GM23338 (cell line): ENCODE results near the gene TPST2. TPM values are rescaled to one million over a fixed set of nuclear protein-coding genes. Genes with fewer than 3 reads are reported as not detected.
A peak's percentile ranks its signal among the peaks of the same experiment; 100 is the strongest.

Experiments used
- ATAC-seq: fragments of 200-7000 bp; cut with Tn5 transposase; 3 replicates; pipeline ENCODE4 v1.9.1; 2020
- DNase-seq: peaks from one replicate; pipeline ENCODE4 v3.0.0-alpha.2; 2015; ENCODE audit warnings: low spot score
- H2AFZ ChIP-seq: fragments of 200-600 bp; sonication (generic); 2 replicates; pipeline ENCODE4 v1.8.0; 2016; ENCODE audit warnings: antibody characterized with exemption, mild to moderate bottlenecking, moderate library complexity
- H3F3A ChIP-seq: fragments of 200-600 bp; sonication (generic); replicated peaks from 2 replicates; pipeline ENCODE4 v1.8.0; 2017; ENCODE audit warnings: antibody characterized with exemption, mixed run types, low read depth
- H3K27ac ChIP-seq: fragments of 200-600 bp; sonication (generic); 2 replicates; pipeline ENCODE4 v1.6.1; 2016; ENCODE audit warnings: low read depth
- H3K27me3 ChIP-seq: fragments of 200-600 bp; sonication (generic); 2 replicates; pipeline ENCODE4 v1.8.0; 2016; ENCODE audit warnings: mild to moderate bottlenecking, mixed run types, moderate library complexity; ENCODE audit not compliant: insufficient read depth
- H3K36me3 ChIP-seq: fragments of 200-600 bp; sonication (generic); 2 replicates; pipeline ENCODE4 v1.8.0; 2016; ENCODE audit warnings: mild to moderate bottlenecking; ENCODE audit not compliant: insufficient read depth
- H3K4me1 ChIP-seq: fragments of 200-600 bp; sonication (generic); 2 replicates; pipeline ENCODE4 v1.8.0; 2016; ENCODE audit warnings: mild to moderate bottlenecking, moderate library complexity; ENCODE audit not compliant: insufficient read depth
- H3K4me2 ChIP-seq: fragments of 200-600 bp; sonication (generic); 2 replicates; pipeline ENCODE4 v1.7.1; 2017; ENCODE audit warnings: mixed run types
- H3K4me3 ChIP-seq: fragments of 200-600 bp; sonication (generic); 2 replicates; pipeline ENCODE4 v1.6.1; 2016; ENCODE audit warnings: mixed run types
- H3K79me2 ChIP-seq: fragments of 200-600 bp; sonication (generic); replicated peaks from 2 replicates; pipeline ENCODE4 v1.8.0; 2017; ENCODE audit warnings: mild to moderate bottlenecking; ENCODE audit not compliant: insufficient read depth
- H3K9me2 ChIP-seq: fragments of 200-600 bp; sonication (generic); 2 replicates; pipeline ENCODE4 v1.8.0; 2017; ENCODE audit not compliant: insufficient read depth
- H4K20me1 ChIP-seq: fragments of 200-600 bp; sonication (generic); replicated peaks from 2 replicates; pipeline ENCODE4 v1.8.0; 2017; ENCODE audit warnings: mild to moderate bottlenecking; ENCODE audit not compliant: insufficient read depth
- H3K27ac Mint-ChIP-seq: 2 replicates; pipeline ENCODE4 v1.8.0; 2020; ENCODE audit warnings: inconsistent platforms, mild to moderate bottlenecking, moderate library complexity, mixed read lengths
- H3K27me3 Mint-ChIP-seq: 3 replicates; pipeline ENCODE4 v1.8.0; 2022; ENCODE audit warnings: low read depth, mild to moderate bottlenecking, moderate library complexity, mixed read lengths, inconsistent platforms; ENCODE audit not compliant: insufficient read depth, poor library complexity
- H3K36me3 Mint-ChIP-seq: 3 replicates; pipeline ENCODE4 v1.8.0; 2021; ENCODE audit warnings: low read depth, mild to moderate bottlenecking, inconsistent platforms, moderate library complexity, mixed read lengths
- H3K4me1 Mint-ChIP-seq: 3 replicates; pipeline ENCODE4 v1.8.0; 2020; ENCODE audit warnings: mild to moderate bottlenecking, inconsistent platforms, mixed read lengths
- H3K4me3 Mint-ChIP-seq: 3 replicates; pipeline ENCODE4 v1.8.0; 2021; ENCODE audit warnings: moderate library complexity, mild to moderate bottlenecking, inconsistent platforms, mixed read lengths
- H3K9me3 Mint-ChIP-seq: 3 replicates; pipeline ENCODE4 v1.8.0; 2020; ENCODE audit warnings: moderate library complexity, mild to moderate bottlenecking, inconsistent platforms, mixed read lengths
- CREB1 ChIP-seq: fragments of 250-450 bp; sonication (Bioruptor Pico); IDR thresholded peaks from 2 replicates; pipeline ENCODE4 v1.5.0; 2020; ENCODE audit warnings: low read depth, mild to moderate bottlenecking, moderate library complexity
- ETS1 ChIP-seq: IDR thresholded peaks from 2 replicates; pipeline ENCODE4 v1.6.1; 2016; ENCODE audit warnings: antibody characterized with exemption
- EZH2 ChIP-seq: fragments of 200-600 bp; sonication (generic); IDR thresholded peaks from one replicate; pipeline ENCODE4 v1.8.0; 2017; ENCODE audit warnings: antibody characterized with exemption, mild to moderate bottlenecking, low read depth; ENCODE audit not compliant: unreplicated experiment
- EZH2phosphoT487 ChIP-seq: fragments of 200-600 bp; sonication (generic); IDR thresholded peaks from one replicate; pipeline ENCODE4 v1.8.1; 2018; ENCODE audit warnings: antibody characterized with exemption; ENCODE audit not compliant: unreplicated experiment
- JUNB ChIP-seq: IDR thresholded peaks from one replicate; pipeline ENCODE4 v1.6.1; 2016; ENCODE audit warnings: antibody characterized with exemption; ENCODE audit not compliant: unreplicated experiment
- NANOG ChIP-seq: IDR thresholded peaks from 2 replicates; pipeline ENCODE4 v1.6.1; 2016; ENCODE audit warnings: antibody characterized with exemption, borderline replicate concordance
- POLR2AphosphoS5 ChIP-seq: IDR thresholded peaks from 2 replicates; pipeline ENCODE4 v1.6.1; 2016; ENCODE audit warnings: antibody characterized with exemption, low read depth
- STAT1 ChIP-seq: IDR thresholded peaks from one replicate; pipeline ENCODE4 v1.6.1; 2016; ENCODE audit warnings: antibody characterized with exemption; ENCODE audit not compliant: unreplicated experiment
- ZNF114 ChIP-seq: fragments of 250-450 bp; sonication (Bioruptor Pico); IDR thresholded peaks from 2 replicates; pipeline ENCODE4 v1.5.0; 2020; ENCODE audit warnings: mild to moderate bottlenecking, moderate library complexity
- ZNF331 ChIP-seq: fragments of 250-450 bp; sonication (Bioruptor Pico); IDR thresholded peaks from 2 replicates; pipeline ENCODE4 v1.5.0; 2020; ENCODE audit warnings: low read depth, mild to moderate bottlenecking, moderate library complexity
- ZNF462 ChIP-seq: fragments of 250-450 bp; sonication (Bioruptor Pico); IDR thresholded peaks from 2 replicates; pipeline ENCODE4 v1.5.0; 2020; ENCODE audit warnings: mild to moderate bottlenecking, moderate library complexity
- polyA plus RNA-seq: library from polyadenylated mRNA; unstranded; fragments of >200 nt; fragmentation: Nextera tagmentation; extraction: Ambion mirVana; gene quantifications from 2 replicates; pipeline ENCODE4 v1.2.1, GENCODE V29; 2016
- total RNA-seq: library from RNA; depleted of rRNA; stranded (reverse); fragments of >200 nt; shearing (Covaris generic); gene quantifications from 2 replicates; pipeline ENCODE4 v1.2.3, GENCODE V29; 2014
- TF ChIP-seq, protein P1 (sequence below), 2 experiments: fragments of 200-600 bp in 1 of 2; sonication (generic) in 1 of 2; conservative IDR thresholded peaks; 2 replicates each; pipeline versions ENCODE4 v1.5.1 to v1.6.1; 2016 to 2017; ENCODE audit warnings: antibody characterized with exemption in 2 of 2, low read depth in 2 of 2, mild to moderate bottlenecking in 2 of 2, moderate library complexity in 1 of 2
- TF ChIP-seq, protein P2 (sequence below): IDR thresholded peaks from one replicate; pipeline ENCODE4 v1.6.1; 2018; ENCODE audit warnings: antibody characterized with exemption; ENCODE audit not compliant: unreplicated experiment

TPST2 gene
- total and polyA plus RNA-seq, 2 experiments from 2014 or later = 37.9 to 127 TPM

DNA sequence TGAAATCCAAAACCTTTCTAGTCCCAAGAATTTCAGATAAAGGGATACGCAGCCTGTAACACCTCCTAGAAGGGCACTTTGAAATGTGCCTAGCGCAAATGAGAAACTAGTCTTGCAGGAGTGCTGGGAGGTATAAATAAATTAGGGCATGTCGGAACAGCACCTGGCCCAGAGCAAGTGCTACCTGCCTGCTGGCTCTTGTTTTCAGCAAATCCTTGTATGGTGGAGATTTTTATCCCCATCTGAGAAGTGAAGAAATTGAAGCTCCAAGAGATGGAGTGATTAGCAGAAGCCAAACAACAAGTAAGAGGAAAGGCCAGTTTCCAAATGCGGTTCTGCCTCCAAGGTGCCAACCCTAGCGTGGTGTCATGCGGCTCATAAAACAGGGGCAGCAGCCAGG is 40.9 kb downstream of the TPST2 start:
- peak overlapping the region; percentile 51; the same call in 1 of the 2 replicates for H3K4me2 ChIP-seq
- Mint-ChIP-seq H3K4me3 (no peak overlapping the region), H3K36me3 (peaks cover 11% of the 10 kb centered on the region), H3K27me3 (peaks cover 11% of the 10 kb centered on the region), H3K9me3 (no peaks in the 10 kb centered on the region), H3K27ac (no peak overlapping the region), H3K4me1 (peaks cover 48% of the 10 kb centered on the region)
- no peak for ATAC-seq
- H3K9me2 ChIP-seq = no peaks in the 10 kb centered on the region
- peaks cover 100% of the 10 kb centered on the region for H3K79me2 ChIP-seq
- peaks cover 26% of the 10 kb centered on the region for H4K20me1 ChIP-seq
- no peak for DNase-seq
- H2AFZ ChIP-seq = no peak overlapping the region
- H3K27ac ChIP-seq = peak overlapping the region; percentile 80
- peaks cover 45% of the 10 kb centered on the region for H3K4me1 ChIP-seq
- H3K36me3 ChIP-seq = no peaks in the 10 kb centered on the region
- H3K4me3 ChIP-seq = no peak overlapping the region
- H3F3A ChIP-seq = peaks cover 27% of the 10 kb centered on the region; the same call in 1 of the 2 replicates
- no peak for TF ChIP-seq ZNF114 (CRISPR knock-in tag)
- no peak for TF ChIP-seq ZNF462 (CRISPR knock-in tag)
- TF ChIP-seq STAT1 = no peak
- TF ChIP-seq, protein P1, sequence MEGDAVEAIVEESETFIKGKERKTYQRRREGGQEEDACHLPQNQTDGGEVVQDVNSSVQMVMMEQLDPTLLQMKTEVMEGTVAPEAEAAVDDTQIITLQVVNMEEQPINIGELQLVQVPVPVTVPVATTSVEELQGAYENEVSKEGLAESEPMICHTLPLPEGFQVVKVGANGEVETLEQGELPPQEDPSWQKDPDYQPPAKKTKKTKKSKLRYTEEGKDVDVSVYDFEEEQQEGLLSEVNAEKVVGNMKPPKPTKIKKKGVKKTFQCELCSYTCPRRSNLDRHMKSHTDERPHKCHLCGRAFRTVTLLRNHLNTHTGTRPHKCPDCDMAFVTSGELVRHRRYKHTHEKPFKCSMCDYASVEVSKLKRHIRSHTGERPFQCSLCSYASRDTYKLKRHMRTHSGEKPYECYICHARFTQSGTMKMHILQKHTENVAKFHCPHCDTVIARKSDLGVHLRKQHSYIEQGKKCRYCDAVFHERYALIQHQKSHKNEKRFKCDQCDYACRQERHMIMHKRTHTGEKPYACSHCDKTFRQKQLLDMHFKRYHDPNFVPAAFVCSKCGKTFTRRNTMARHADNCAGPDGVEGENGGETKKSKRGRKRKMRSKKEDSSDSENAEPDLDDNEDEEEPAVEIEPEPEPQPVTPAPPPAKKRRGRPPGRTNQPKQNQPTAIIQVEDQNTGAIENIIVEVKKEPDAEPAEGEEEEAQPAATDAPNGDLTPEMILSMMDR (conservative IDR thresholded peaks at IDR 0.05; ENCODE audit: low read depth in 2 of 2) = no peak
- TF ChIP-seq JUNB = no peak
- TF ChIP-seq EZH2phosphoT487 = no peak
- no peak for TF ChIP-seq NANOG
- TF ChIP-seq CREB1 (CRISPR knock-in tag) = no peak
- no peak for TF ChIP-seq EZH2
- TF ChIP-seq, protein P2, sequence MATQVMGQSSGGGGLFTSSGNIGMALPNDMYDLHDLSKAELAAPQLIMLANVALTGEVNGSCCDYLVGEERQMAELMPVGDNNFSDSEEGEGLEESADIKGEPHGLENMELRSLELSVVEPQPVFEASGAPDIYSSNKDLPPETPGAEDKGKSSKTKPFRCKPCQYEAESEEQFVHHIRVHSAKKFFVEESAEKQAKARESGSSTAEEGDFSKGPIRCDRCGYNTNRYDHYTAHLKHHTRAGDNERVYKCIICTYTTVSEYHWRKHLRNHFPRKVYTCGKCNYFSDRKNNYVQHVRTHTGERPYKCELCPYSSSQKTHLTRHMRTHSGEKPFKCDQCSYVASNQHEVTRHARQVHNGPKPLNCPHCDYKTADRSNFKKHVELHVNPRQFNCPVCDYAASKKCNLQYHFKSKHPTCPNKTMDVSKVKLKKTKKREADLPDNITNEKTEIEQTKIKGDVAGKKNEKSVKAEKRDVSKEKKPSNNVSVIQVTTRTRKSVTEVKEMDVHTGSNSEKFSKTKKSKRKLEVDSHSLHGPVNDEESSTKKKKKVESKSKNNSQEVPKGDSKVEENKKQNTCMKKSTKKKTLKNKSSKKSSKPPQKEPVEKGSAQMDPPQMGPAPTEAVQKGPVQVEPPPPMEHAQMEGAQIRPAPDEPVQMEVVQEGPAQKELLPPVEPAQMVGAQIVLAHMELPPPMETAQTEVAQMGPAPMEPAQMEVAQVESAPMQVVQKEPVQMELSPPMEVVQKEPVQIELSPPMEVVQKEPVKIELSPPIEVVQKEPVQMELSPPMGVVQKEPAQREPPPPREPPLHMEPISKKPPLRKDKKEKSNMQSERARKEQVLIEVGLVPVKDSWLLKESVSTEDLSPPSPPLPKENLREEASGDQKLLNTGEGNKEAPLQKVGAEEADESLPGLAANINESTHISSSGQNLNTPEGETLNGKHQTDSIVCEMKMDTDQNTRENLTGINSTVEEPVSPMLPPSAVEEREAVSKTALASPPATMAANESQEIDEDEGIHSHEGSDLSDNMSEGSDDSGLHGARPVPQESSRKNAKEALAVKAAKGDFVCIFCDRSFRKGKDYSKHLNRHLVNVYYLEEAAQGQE = no peak
- no peak for TF ChIP-seq ZNF331 (CRISPR knock-in tag)
- TF ChIP-seq ETS1 = no peak
- no peak for TF ChIP-seq POLR2AphosphoS5
- H3K27me3 ChIP-seq = no peaks in the 10 kb centered on the region
